Activated T-cell treated with anti-CD3 and anti-CD28 coated beads, Interleukin-2, amount 50 U/mL, for 72 hours (primary cell): ENCODE data around the gene SIX1. TPM values are rescaled to one million over a fixed set of nuclear protein-coding genes. Genes with fewer than 3 reads are reported as not detected.

ENCODE experiments used
- ATAC-seq, 2 donors: fragments of 150-1000 bp; cut with Tn5 transposase; replicated peaks in 1 of 2; 2 replicates each; pipeline ENCODE4 v1.10.0; 2021; ENCODE audit warnings: moderate library complexity in 2 of 2, mild to moderate bottlenecking in 1 of 2
- DNase-seq, 2 donors: peaks; one replicate each; pipeline ENCODE4 v3.0.0; 2021 to 2022; ENCODE audit warnings: mixed read lengths in 1 of 2
- H3K27ac Mint-ChIP-seq: one replicate; pipeline ENCODE4 v1.8.0; 2022; ENCODE audit warnings: mild to moderate bottlenecking, moderate library complexity, mixed read lengths
- H3K27me3 Mint-ChIP-seq: one replicate; pipeline ENCODE4 v1.8.0; 2022; ENCODE audit warnings: low read depth, mixed read lengths
- H3K36me3 Mint-ChIP-seq, 2 donors: one replicate each; pipeline ENCODE4 v1.8.0; 2022; ENCODE audit warnings: mixed read lengths in 2 of 2, mild to moderate bottlenecking in 1 of 2; ENCODE audit not compliant: insufficient read depth in 2 of 2
- H3K4me1 Mint-ChIP-seq: one replicate; pipeline ENCODE4 v1.8.0; 2022; ENCODE audit warnings: low read depth, mixed read lengths
- H3K4me3 Mint-ChIP-seq, 2 donors: one replicate each; pipeline ENCODE4 v1.8.0; 2022; ENCODE audit warnings: mild to moderate bottlenecking in 2 of 2, mixed read lengths in 2 of 2, moderate library complexity in 2 of 2
- H3K9me3 Mint-ChIP-seq, 2 donors: one replicate each; pipeline ENCODE4 v1.8.0; 2022; ENCODE audit warnings: mixed read lengths in 2 of 2
- total RNA-seq, 2 donors: library from RNA; stranded (reverse); gene quantifications; one replicate each; pipeline ENCODE4 v1.2.3, GENCODE V29; 2022

The SIX1 gene
- total RNA-seq, 2 donors from 2014 or later: not detected

GRCh38 chr14:60651796-60652673 lies 2.8 kb upstream of the SIX1 start:
- ATAC-seq (no peak), DNase-seq (peak in 1 of 2 donors; percentile 23)
- Mint-ChIP-seq H3K36me3 (no peaks in the 10 kb centered on the region), H3K4me1 (peaks cover 64% of the 10 kb centered on the region), H3K9me3 (no peaks in the 10 kb centered on the region), H3K27ac (no peak overlapping the region), H3K4me3 (peak overlapping the region; percentile 24 to 66), H3K27me3 (peaks cover 82% of the 10 kb centered on the region)

- H3K4me1 Mint-ChIP-seq: peaks cover 68% of the 10 kb centered on the region
- peak overlapping the region in 1 of 2 donors; percentile 24 for H3K4me3 Mint-ChIP-seq
- H3K9me3 Mint-ChIP-seq: no peaks in the 10 kb centered on the region
- ATAC-seq (no peak), DNase-seq (no peak)
- peaks cover 87% of the 10 kb centered on the region for H3K27me3 Mint-ChIP-seq
- H3K27ac Mint-ChIP-seq: no peak overlapping the region
- H3K36me3 Mint-ChIP-seq: no peaks in the 10 kb centered on the region
Observed at GRCh38 chr14:60651086-60651795, 2.0 kb upstream of the SIX1 start.

- peaks cover 87% of the 10 kb centered on the region for H3K27me3 Mint-ChIP-seq
- no peaks in the 10 kb centered on the region for H3K36me3 Mint-ChIP-seq
- H3K9me3 Mint-ChIP-seq: no peaks in the 10 kb centered on the region
- peak overlapping the region; percentile 53 to 58 for H3K4me3 Mint-ChIP-seq
- DNase-seq: no peak
- peak overlapping the region; percentile 2 for H3K27ac Mint-ChIP-seq
- ATAC-seq: no peak
- H3K4me1 Mint-ChIP-seq: peaks cover 68% of the 10 kb centered on the region
Observed at GRCh38 chr14:60650373-60650961, 1.2 kb upstream of the SIX1 start.

- peak overlapping the region; percentile 53 to 58 for H3K4me3 Mint-ChIP-seq
- ATAC-seq: no peak
- DNase-seq: no peak
- peaks cover 69% of the 10 kb centered on the region for H3K4me1 Mint-ChIP-seq
- peaks cover 87% of the 10 kb centered on the region for H3K27me3 Mint-ChIP-seq
- H3K36me3 Mint-ChIP-seq: no peaks in the 10 kb centered on the region
- H3K27ac Mint-ChIP-seq: no peak overlapping the region
- no peaks in the 10 kb centered on the region for H3K9me3 Mint-ChIP-seq
Observed at GRCh38 chr14:60649875-60650372, 647 bp upstream of the SIX1 start.

- DNase-seq: no peak
- H3K27ac Mint-ChIP-seq: peak overlapping the region; percentile 17
- peaks cover 87% of the 10 kb centered on the region for H3K27me3 Mint-ChIP-seq
Observed at GRCh38 chr14:60648249-60648933, 886 bp downstream of the SIX1 start.

GRCh38 chr14:60647837-60648248 lies 1.4 kb downstream of the SIX1 start:
- H3K27ac Mint-ChIP-seq: peak overlapping the region; percentile 17
- H3K27me3 Mint-ChIP-seq: peaks cover 88% of the 10 kb centered on the region
- DNase-seq (no peak), ATAC-seq (no peak)
- peak overlapping the region; percentile 69 to 81 for H3K4me3 Mint-ChIP-seq
- no peaks in the 10 kb centered on the region for H3K9me3 Mint-ChIP-seq
- H3K36me3 Mint-ChIP-seq: no peaks in the 10 kb centered on the region
- peaks cover 57% of the 10 kb centered on the region for H3K4me1 Mint-ChIP-seq

More at GRCh38 chr14:60648249-60648933, 886 bp downstream of the SIX1 start:
- peaks cover 57% of the 10 kb centered on the region for H3K4me1 Mint-ChIP-seq
- H3K9me3 Mint-ChIP-seq: no peaks in the 10 kb centered on the region
- peak overlapping the region; percentile 69 to 81 for H3K4me3 Mint-ChIP-seq
- no peaks in the 10 kb centered on the region for H3K36me3 Mint-ChIP-seq
- no peak for ATAC-seq

- Mint-ChIP-seq H3K27ac (no peak overlapping the region), H3K4me1 (peaks cover 56% of the 10 kb centered on the region), H3K9me3 (no peaks in the 10 kb centered on the region), H3K36me3 (no peaks in the 10 kb centered on the region), H3K27me3 (peaks cover 94% of the 10 kb centered on the region), H3K4me3 (peak overlapping the region; percentile 69 to 81)
- peak in 1 of 2 donors; percentile 26 for DNase-seq
- ATAC-seq: no peak
Observed at GRCh38 chr14:60647081-60647836, 2.0 kb downstream of the SIX1 start.

GRCh38 chr14:60646226-60646818 lies 3.0 kb downstream of the SIX1 start:
- H3K27ac Mint-ChIP-seq: no peak overlapping the region
- H3K36me3 Mint-ChIP-seq: no peaks in the 10 kb centered on the region
- H3K4me1 Mint-ChIP-seq: peaks cover 55% of the 10 kb centered on the region
- peak overlapping the region; percentile 21 to 24 for H3K4me3 Mint-ChIP-seq
- ATAC-seq (no peak), DNase-seq (no peak)
- peaks cover 95% of the 10 kb centered on the region for H3K27me3 Mint-ChIP-seq
- no peaks in the 10 kb centered on the region for H3K9me3 Mint-ChIP-seq

GRCh38 chr14:60645126-60645741 lies 4.0 kb downstream of the SIX1 start:
- Mint-ChIP-seq H3K27ac (no peak overlapping the region), H3K36me3 (peaks cover 0 to 1% of the 10 kb centered on the region in 2 donors), H3K9me3 (no peaks in the 10 kb centered on the region), H3K27me3 (peaks cover 96% of the 10 kb centered on the region), H3K4me3 (no peak overlapping the region), H3K4me1 (peaks cover 56% of the 10 kb centered on the region)
- ATAC-seq (peak; percentile 30 to 41), DNase-seq (no peak)

- no peak for DNase-seq
- H3K36me3 Mint-ChIP-seq: peaks cover 0 to 1% of the 10 kb centered on the region in 2 donors
- H3K4me3 Mint-ChIP-seq: no peak overlapping the region
- peaks cover 96% of the 10 kb centered on the region for H3K27me3 Mint-ChIP-seq
- no peak for ATAC-seq
- H3K4me1 Mint-ChIP-seq: peaks cover 50% of the 10 kb centered on the region
- no peaks in the 10 kb centered on the region for H3K9me3 Mint-ChIP-seq
- no peak overlapping the region for H3K27ac Mint-ChIP-seq
Observed at GRCh38 chr14:60644666-60645065, 4.6 kb downstream of the SIX1 start.

- ATAC-seq: no peak
- Mint-ChIP-seq H3K4me3 (peak overlapping the region; percentile 71 to 72), H3K9me3 (no peaks in the 10 kb centered on the region)
Observed at GRCh38 chr14:60643463-60644314, 5.6 kb downstream of the SIX1 start.

More at GRCh38 chr14:60643463-60644314, 5.6 kb downstream of the SIX1 start:
- Mint-ChIP-seq H3K4me1 (peaks cover 50% of the 10 kb centered on the region), H3K27me3 (peaks cover 100% of the 10 kb centered on the region), H3K27ac (no peak overlapping the region), H3K36me3 (peaks cover 0 to 1% of the 10 kb centered on the region in 2 donors)
- no peak for DNase-seq
